HEK293 (cell line): ENCODE measurements around the gene UBE2D1.

Experiments
- CTCF ChIP-seq: fragments of 450-650 bp; formaldehyde crosslinking; IDR thresholded peaks from 2 replicates; pipeline ENCODE4 v1.5.1; 2016; ENCODE audit warnings: missing biosample characterization, missing genetic modification characterization
- PATZ1 ChIP-seq: fragments of 450-650 bp; formaldehyde crosslinking; IDR thresholded peaks from 2 replicates; pipeline ENCODE4 v1.5.1; 2016; ENCODE audit warnings: missing biosample characterization, missing genetic modification characterization
- YY1 ChIP-seq: fragments of 450-650 bp; formaldehyde crosslinking; IDR thresholded peaks from 2 replicates; pipeline ENCODE4 v1.5.1; 2018; ENCODE audit warnings: missing biosample characterization, missing genetic modification characterization
- ZBTB1 ChIP-seq: fragments of 450-650 bp; formaldehyde crosslinking; IDR thresholded peaks from 2 replicates; pipeline ENCODE4 v1.5.1; 2016; ENCODE audit warnings: missing biosample characterization, missing genetic modification characterization
- ZBTB11 ChIP-seq: fragments of 450-650 bp; formaldehyde crosslinking; conservative IDR thresholded peaks from 2 replicates; pipeline ENCODE4 v1.5.1; 2016; ENCODE audit warnings: low read depth, missing biosample characterization, missing genetic modification characterization
- ZBTB17 ChIP-seq: fragments of 450-650 bp; formaldehyde crosslinking; IDR thresholded peaks from 2 replicates; pipeline ENCODE4 v1.5.1; 2016; ENCODE audit warnings: missing biosample characterization, missing genetic modification characterization
- ZBTB21 ChIP-seq: fragments of 450-650 bp; formaldehyde crosslinking; IDR thresholded peaks from 2 replicates; pipeline ENCODE4 v1.5.1; 2017; ENCODE audit warnings: missing biosample characterization, missing genetic modification characterization
- ZBTB49 ChIP-seq: fragments of 450-650 bp; formaldehyde crosslinking; IDR thresholded peaks from 2 replicates; pipeline ENCODE4 v1.5.1; 2016; ENCODE audit warnings: missing biosample characterization, missing genetic modification characterization, low read depth
- ZNF132 ChIP-seq: fragments of 450-650 bp; formaldehyde crosslinking; IDR thresholded peaks from 2 replicates; pipeline ENCODE4 v1.5.1; 2017; ENCODE audit warnings: missing biosample characterization, missing genetic modification characterization, borderline replicate concordance
- ZNF175 ChIP-seq: fragments of 450-650 bp; formaldehyde crosslinking; IDR thresholded peaks from 2 replicates; pipeline ENCODE4 v1.5.1; 2016; ENCODE audit warnings: missing biosample characterization, missing genetic modification characterization
- TF ChIP-seq, protein P1 (sequence below): fragments of 450-650 bp; formaldehyde crosslinking; IDR thresholded peaks from 2 replicates; pipeline ENCODE4 v1.5.1; 2016; ENCODE audit warnings: missing biosample characterization, missing genetic modification characterization, borderline replicate concordance

DNA sequence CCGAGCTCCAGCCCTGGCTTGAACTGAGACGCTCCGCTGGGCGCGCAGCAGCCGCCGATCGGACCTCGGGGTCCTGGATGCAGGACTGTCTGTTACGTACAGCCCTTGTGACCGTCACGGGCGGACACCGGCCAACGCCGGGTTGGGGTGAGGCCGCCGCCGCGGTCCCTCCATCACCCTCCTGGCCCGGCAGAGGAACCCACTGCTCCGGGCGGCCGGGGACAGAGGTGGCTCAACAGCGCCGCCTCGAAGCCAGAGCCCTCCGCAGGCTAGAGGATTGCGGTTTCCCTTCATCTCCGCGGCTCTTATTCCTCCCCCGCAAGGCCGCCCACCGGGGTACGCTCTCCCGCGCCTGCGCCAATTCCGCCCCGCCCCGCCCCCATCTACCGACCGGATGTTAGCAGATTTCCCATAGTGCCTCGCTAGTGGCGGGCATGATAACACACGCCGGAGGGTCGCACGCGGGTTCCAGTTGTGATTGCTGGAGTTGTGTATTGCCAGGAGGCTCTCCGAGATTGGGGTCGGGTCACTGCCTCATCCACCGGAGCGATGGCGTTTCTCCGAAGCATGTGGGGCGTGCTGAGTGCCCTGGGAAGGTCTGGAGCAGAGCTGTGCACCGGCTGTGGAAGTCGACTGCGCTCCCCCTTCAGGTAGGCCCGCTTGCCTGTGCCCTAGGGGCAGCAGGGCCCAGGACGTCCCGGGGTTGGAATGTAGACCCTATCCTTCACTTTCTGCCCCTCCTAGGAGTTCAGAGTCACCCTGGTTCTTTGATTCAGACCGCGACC is 50.4 kb downstream of the UBE2D1 start, which contains the start of gene TFAM:
- TF ChIP-seq CTCF (tag by site-specific recombination): peak; percentile 96
- peak; percentile 76 for TF ChIP-seq ZBTB17
- TF ChIP-seq YY1 (tag by site-specific recombination): no peak; the same call in 1 of the 2 replicates
- TF ChIP-seq, protein P1, sequence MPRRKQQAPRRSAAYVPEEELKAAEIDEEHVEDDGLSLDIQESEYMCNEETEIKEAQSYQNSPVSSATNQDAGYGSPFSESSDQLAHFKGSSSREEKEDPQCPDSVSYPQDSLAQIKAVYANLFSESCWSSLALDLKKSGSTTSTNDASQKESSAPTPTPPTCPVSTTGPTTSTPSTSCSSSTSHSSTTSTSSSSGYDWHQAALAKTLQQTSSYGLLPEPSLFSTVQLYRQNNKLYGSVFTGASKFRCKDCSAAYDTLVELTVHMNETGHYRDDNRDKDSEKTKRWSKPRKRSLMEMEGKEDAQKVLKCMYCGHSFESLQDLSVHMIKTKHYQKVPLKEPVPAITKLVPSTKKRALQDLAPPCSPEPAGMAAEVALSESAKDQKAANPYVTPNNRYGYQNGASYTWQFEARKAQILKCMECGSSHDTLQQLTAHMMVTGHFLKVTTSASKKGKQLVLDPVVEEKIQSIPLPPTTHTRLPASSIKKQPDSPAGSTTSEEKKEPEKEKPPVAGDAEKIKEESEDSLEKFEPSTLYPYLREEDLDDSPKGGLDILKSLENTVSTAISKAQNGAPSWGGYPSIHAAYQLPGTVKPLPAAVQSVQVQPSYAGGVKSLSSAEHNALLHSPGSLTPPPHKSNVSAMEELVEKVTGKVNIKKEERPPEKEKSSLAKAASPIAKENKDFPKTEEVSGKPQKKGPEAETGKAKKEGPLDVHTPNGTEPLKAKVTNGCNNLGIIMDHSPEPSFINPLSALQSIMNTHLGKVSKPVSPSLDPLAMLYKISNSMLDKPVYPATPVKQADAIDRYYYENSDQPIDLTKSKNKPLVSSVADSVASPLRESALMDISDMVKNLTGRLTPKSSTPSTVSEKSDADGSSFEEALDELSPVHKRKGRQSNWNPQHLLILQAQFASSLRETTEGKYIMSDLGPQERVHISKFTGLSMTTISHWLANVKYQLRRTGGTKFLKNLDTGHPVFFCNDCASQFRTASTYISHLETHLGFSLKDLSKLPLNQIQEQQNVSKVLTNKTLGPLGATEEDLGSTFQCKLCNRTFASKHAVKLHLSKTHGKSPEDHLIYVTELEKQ (tag by site-specific recombination): no peak
- TF ChIP-seq ZNF175 (tag by site-specific recombination): no peak
- no peak for TF ChIP-seq ZNF132 (tag by site-specific recombination)
- TF ChIP-seq ZBTB21: no peak
- TF ChIP-seq PATZ1: peak; percentile 91
- peak; percentile 84 for TF ChIP-seq ZBTB11 (tag by site-specific recombination)
- TF ChIP-seq ZBTB1 (tag by site-specific recombination): peak; percentile 91
- no peak for TF ChIP-seq ZBTB49
